Loucy (cell line): ENCODE data around the gene OR2G2.

Experiments used
- H2AFZ ChIP-seq: fragments of 200-600 bp; sonication (generic); 2 replicates; pipeline ENCODE4 v1.6.0; 2016; ENCODE audit warnings: antibody characterized with exemption, mild to moderate bottlenecking, low read length, moderate library complexity
- H3F3A ChIP-seq: fragments of 200-600 bp; 2 replicates; pipeline ENCODE4 v1.6.0; 2016; ENCODE audit warnings: antibody characterized with exemption, low read depth, mild to moderate bottlenecking
- H3K27me3 ChIP-seq: fragments of 200-600 bp; sonication (generic); 2 replicates; pipeline ENCODE4 v1.6.1; 2014; ENCODE audit warnings: low read length, mild to moderate bottlenecking; ENCODE audit not compliant: insufficient read depth, poor library complexity, severe bottlenecking
- H3K36me3 ChIP-seq: fragments of 200-600 bp; sonication (generic); 2 replicates; pipeline ENCODE4 v1.6.1; 2016; ENCODE audit warnings: low read length; ENCODE audit not compliant: insufficient read depth
- H3K4me1 ChIP-seq: fragments of 200-600 bp; sonication (generic); 2 replicates; pipeline ENCODE4 v1.5.1; 2014; ENCODE audit warnings: low read length, mild to moderate bottlenecking; ENCODE audit not compliant: insufficient read depth, poor library complexity, severe bottlenecking
- H3K4me2 ChIP-seq: fragments of 200-600 bp; sonication (generic); 2 replicates; pipeline ENCODE4 v1.6.0; 2014; ENCODE audit warnings: antibody characterized with exemption, low read length, low read depth, mild to moderate bottlenecking; ENCODE audit not compliant: poor library complexity, severe bottlenecking
- H3K4me3 ChIP-seq: fragments of 200-600 bp; sonication (generic); 2 replicates; pipeline ENCODE4 v1.5.1; 2014; ENCODE audit warnings: low read length, mild to moderate bottlenecking, mixed read lengths; ENCODE audit not compliant: poor library complexity, severe bottlenecking
- H3K79me2 ChIP-seq: fragments of 200-600 bp; sonication (generic); 2 replicates; pipeline ENCODE4 v1.6.1; 2014; ENCODE audit warnings: low read length; ENCODE audit not compliant: insufficient read depth
- H3K9ac ChIP-seq: fragments of 200-600 bp; sonication (generic); 2 replicates; pipeline ENCODE4 v1.6.0; 2014; ENCODE audit warnings: mild to moderate bottlenecking, low read depth, low read length, moderate library complexity; ENCODE audit not compliant: poor library complexity, severe bottlenecking
- H3K9me2 ChIP-seq: fragments of 200-600 bp; sonication (generic); replicated peaks from 2 replicates; pipeline ENCODE4 v1.6.1; 2016; ENCODE audit warnings: low read depth, low read length, mixed read lengths
- H3K9me3 ChIP-seq: fragments of 200-600 bp; sonication (generic); 2 replicates; pipeline ENCODE4 v1.6.1; 2014; ENCODE audit warnings: mild to moderate bottlenecking, antibody characterized with exemption, low read length, low read depth; ENCODE audit not compliant: insufficient read depth
- H4K20me1 ChIP-seq: fragments of 200-600 bp; sonication (generic); 2 replicates; pipeline ENCODE4 v1.6.0; 2014; ENCODE audit warnings: antibody characterized with exemption, low read length, mild to moderate bottlenecking; ENCODE audit not compliant: insufficient read depth, poor library complexity, severe bottlenecking
- EZH2phosphoT487 ChIP-seq: fragments of 200-600 bp; IDR thresholded peaks from 2 replicates; pipeline ENCODE4 v1.6.1; 2018; ENCODE audit warnings: antibody characterized with exemption, mild to moderate bottlenecking, moderate library complexity, borderline replicate concordance
- TF ChIP-seq, protein P1 (sequence below): fragments of 200-600 bp; sonication (generic); conservative IDR thresholded peaks from 2 replicates; pipeline ENCODE4 v1.5.1; 2014; ENCODE audit warnings: mild to moderate bottlenecking, antibody characterized with exemption, low read length

Gene OR2G2

GRCh38 chr1:247614625-247615024, 26.5 kb downstream of the OR2G2 start:
- Histone ChIP-seq H3K9me3 (no peaks in the 10 kb centered on the region), H3K27me3 (no peaks in the 10 kb centered on the region), H3K9ac (no peak overlapping the region), H3K4me1 (no peaks in the 10 kb centered on the region), H3K4me3 (no peak overlapping the region), H3F3A (no peaks in the 10 kb centered on the region), H3K79me2 (no peaks in the 10 kb centered on the region), H4K20me1 (no peaks in the 10 kb centered on the region), H2AFZ (no peak overlapping the region), H3K9me2 (no peaks in the 10 kb centered on the region), H3K36me3 (no peaks in the 10 kb centered on the region), H3K4me2 (no peak overlapping the region)
- TF ChIP-seq, protein P1, sequence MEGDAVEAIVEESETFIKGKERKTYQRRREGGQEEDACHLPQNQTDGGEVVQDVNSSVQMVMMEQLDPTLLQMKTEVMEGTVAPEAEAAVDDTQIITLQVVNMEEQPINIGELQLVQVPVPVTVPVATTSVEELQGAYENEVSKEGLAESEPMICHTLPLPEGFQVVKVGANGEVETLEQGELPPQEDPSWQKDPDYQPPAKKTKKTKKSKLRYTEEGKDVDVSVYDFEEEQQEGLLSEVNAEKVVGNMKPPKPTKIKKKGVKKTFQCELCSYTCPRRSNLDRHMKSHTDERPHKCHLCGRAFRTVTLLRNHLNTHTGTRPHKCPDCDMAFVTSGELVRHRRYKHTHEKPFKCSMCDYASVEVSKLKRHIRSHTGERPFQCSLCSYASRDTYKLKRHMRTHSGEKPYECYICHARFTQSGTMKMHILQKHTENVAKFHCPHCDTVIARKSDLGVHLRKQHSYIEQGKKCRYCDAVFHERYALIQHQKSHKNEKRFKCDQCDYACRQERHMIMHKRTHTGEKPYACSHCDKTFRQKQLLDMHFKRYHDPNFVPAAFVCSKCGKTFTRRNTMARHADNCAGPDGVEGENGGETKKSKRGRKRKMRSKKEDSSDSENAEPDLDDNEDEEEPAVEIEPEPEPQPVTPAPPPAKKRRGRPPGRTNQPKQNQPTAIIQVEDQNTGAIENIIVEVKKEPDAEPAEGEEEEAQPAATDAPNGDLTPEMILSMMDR, result no peak

- no peaks in the 10 kb centered on the region for H3K79me2 ChIP-seq
- no peaks in the 10 kb centered on the region for H3K4me1 ChIP-seq
- H2AFZ ChIP-seq, result no peak overlapping the region
- no peaks in the 10 kb centered on the region; the same call in 1 of the 2 replicates for H3K9me3 ChIP-seq
- H4K20me1 ChIP-seq, result no peaks in the 10 kb centered on the region
- H3K36me3 ChIP-seq, result no peaks in the 10 kb centered on the region
- no peak overlapping the region for H3K9ac ChIP-seq
- no peaks in the 10 kb centered on the region for H3F3A ChIP-seq
- H3K4me3 ChIP-seq, result no peak overlapping the region
- TF ChIP-seq, protein P1, result no peak
- TF ChIP-seq EZH2phosphoT487, result no peak
- no peak overlapping the region for H3K4me2 ChIP-seq
- H3K9me2 ChIP-seq, result no peaks in the 10 kb centered on the region
- H3K27me3 ChIP-seq, result no peaks in the 10 kb centered on the region
Observed at GRCh38 chr1:247627951-247628350, 39.8 kb downstream of the OR2G2 start.

GRCh38 chr1:247638011-247638410, 49.9 kb downstream of the OR2G2 start:
- Histone ChIP-seq H3K9me2 (no peaks in the 10 kb centered on the region), H3K27me3 (no peaks in the 10 kb centered on the region), H3K79me2 (no peaks in the 10 kb centered on the region), H3K9ac (no peak overlapping the region), H3K4me3 (no peak overlapping the region), H4K20me1 (no peaks in the 10 kb centered on the region), H3K4me2 (no peak overlapping the region), H2AFZ (no peak overlapping the region), H3K36me3 (no peaks in the 10 kb centered on the region), H3F3A (no peaks in the 10 kb centered on the region), H3K4me1 (peaks cover 16% of the 10 kb centered on the region), H3K9me3 (no peaks in the 10 kb centered on the region; the same call in 1 of the 2 replicates)
- no peak for TF ChIP-seq EZH2phosphoT487
- TF ChIP-seq, protein P1, result no peak
